Upper lobe of left lung (tissue), 4 donors: ENCODE results near the gene ATXN1.

ENCODE experiments used
- EP300 ChIP-seq, 4 donors: sonication (generic); formaldehyde crosslinking; IDR thresholded peaks; one replicate each; pipeline ENCODE4 v1.5.1; 2017; ENCODE audit warnings: antibody characterized with exemption in 4 of 4, control low read depth in 2 of 4
- POLR2AphosphoS5 ChIP-seq, 2 donors: sonication (generic); formaldehyde crosslinking; IDR thresholded peaks; one replicate each; pipeline ENCODE4 v1.5.1; 2017; ENCODE audit warnings: antibody characterized with exemption in 2 of 2
- TF ChIP-seq, protein P1 (sequence below), 6 experiments: fragments of 450-650 bp in 4 of 6; fragments of 200-600 bp in 2 of 6; sonication (generic) in 2 of 6; IDR thresholded peaks; one replicate each; pipeline ENCODE4 v1.5.1; 2016 to 2019; ENCODE audit warnings: antibody characterized with exemption in 6 of 6

DNA sequence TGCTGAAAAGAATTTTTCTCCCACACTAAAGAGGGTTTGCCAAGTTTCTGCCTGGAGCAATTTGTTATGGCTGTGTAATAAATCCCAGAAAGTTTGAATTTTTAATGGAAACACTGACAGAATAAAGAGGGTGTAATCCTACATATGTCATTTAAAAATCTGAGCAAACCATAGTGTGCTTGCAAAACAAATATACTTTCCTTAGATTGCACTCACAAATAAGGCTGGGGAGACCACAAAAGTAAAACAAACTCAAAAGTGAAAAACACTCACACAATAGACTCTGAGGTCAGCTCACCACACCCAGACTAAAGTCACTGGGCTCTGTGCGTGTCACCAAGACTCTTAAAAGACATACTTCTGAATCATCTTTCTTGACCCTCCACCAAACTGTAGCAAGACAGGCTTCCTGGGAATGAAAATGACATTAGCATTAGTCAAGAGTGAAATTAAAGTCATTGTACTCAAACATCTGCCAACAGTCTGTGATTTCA lies 4.8 kb upstream of the ATXN1 start:
- TF ChIP-seq POLR2AphosphoS5 (IDR thresholded peaks at IDR 0.05) (no peak), EP300 (IDR thresholded peaks at IDR 0.05) (no peak)
- TF ChIP-seq, protein P1, sequence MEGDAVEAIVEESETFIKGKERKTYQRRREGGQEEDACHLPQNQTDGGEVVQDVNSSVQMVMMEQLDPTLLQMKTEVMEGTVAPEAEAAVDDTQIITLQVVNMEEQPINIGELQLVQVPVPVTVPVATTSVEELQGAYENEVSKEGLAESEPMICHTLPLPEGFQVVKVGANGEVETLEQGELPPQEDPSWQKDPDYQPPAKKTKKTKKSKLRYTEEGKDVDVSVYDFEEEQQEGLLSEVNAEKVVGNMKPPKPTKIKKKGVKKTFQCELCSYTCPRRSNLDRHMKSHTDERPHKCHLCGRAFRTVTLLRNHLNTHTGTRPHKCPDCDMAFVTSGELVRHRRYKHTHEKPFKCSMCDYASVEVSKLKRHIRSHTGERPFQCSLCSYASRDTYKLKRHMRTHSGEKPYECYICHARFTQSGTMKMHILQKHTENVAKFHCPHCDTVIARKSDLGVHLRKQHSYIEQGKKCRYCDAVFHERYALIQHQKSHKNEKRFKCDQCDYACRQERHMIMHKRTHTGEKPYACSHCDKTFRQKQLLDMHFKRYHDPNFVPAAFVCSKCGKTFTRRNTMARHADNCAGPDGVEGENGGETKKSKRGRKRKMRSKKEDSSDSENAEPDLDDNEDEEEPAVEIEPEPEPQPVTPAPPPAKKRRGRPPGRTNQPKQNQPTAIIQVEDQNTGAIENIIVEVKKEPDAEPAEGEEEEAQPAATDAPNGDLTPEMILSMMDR (IDR thresholded peaks at IDR 0.05) = no peak
